Neural progenitor cell (in vitro differentiated cells): ENCODE data around the gene SLC17A1.

ENCODE experiments used
- CTCF ChIP-seq: fragments of 200-600 bp; sonication (generic); IDR thresholded peaks from 2 replicates; pipeline ENCODE4 v1.5.1; 2017; ENCODE audit warnings: antibody characterized with exemption, mild to moderate bottlenecking
- EZH2 ChIP-seq: fragments of 200-600 bp; sonication (generic); IDR thresholded peaks from 2 replicates; pipeline ENCODE4 v1.6.1; 2017; ENCODE audit warnings: antibody characterized with exemption, mild to moderate bottlenecking, moderate library complexity

- TF ChIP-seq EZH2 (no peak), CTCF (no peak)
These were observed 44.2 kb upstream of the SLC17A1 start for GRCh38 chr6:25875926-25876602.
